Metanephros (tissue), 2 donors: ENCODE results near the gene MESP1. TPM values are rescaled to one million over a fixed set of nuclear protein-coding genes. Genes with fewer than 3 reads are reported as not detected.

Experiments
- small RNA-seq: library from RNA; depleted of rRNA; stranded (forward); fragments of <200 nt; gene quantifications from one replicate; pipeline ENCODE3, GENCODE V24; 2014; ENCODE audit warnings: low replicate concordance
- total RNA-seq: library from RNA; depleted of rRNA; stranded (reverse); fragments of >200 nt; gene quantifications from one replicate; pipeline ENCODE4 v1.2.3, GENCODE V29; 2014

Gene MESP1
- 1.3 TPM for total RNA-seq

DNA sequence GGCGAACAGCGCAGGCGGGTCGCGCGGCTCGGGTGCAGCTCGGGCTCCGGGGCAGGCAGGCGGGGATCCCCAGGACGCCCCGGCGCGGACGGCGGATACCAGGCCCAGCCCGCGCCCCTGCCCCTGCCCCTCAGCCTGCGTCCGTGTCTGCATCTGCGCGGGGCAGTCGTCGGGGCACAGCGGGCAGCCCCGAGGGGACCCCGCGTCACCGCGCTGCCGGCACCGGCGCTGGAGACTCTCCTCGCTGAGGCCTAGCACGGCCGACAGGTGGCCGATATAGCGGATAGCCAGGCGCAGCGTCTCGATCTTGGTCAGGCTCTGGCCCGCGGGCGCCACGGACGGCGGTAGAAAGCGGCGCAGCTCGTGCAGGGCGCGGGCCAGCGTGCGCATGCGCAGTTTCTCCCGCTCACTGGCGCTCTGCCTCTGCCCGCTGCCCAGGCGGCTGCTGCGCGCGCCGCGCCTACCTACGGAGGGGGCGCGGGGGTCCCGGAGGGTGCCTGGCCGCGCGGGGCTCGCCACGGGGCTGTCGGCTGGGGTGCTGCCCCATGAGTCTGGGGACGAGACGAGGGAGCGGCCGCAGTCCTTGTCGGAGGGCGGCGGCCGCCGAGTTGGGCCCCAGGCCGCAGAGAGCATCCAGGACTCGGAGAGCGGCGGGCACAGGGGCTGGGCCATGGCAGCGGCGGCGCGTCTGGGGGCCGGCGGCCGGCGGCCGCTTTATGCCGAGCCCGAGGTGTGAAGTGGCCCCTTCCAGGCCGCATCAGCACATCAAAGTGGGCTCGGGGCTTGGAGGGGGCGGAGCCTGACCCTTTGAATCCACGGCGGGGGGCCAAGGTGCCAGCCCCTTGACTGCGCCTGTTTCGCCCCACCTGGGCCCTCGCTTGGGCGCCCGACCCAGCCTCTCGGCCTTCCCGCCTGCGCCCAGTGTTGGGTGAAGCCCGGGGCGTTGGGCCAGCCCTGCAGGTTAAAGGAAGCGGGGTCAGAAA is at the start of gene MESP1:
Gene MESP1 (minus strand): TSS at position 690 of the 983 bp plus-strand sequence. CDS start 18 bp downstream, at position 672.

DNA sequence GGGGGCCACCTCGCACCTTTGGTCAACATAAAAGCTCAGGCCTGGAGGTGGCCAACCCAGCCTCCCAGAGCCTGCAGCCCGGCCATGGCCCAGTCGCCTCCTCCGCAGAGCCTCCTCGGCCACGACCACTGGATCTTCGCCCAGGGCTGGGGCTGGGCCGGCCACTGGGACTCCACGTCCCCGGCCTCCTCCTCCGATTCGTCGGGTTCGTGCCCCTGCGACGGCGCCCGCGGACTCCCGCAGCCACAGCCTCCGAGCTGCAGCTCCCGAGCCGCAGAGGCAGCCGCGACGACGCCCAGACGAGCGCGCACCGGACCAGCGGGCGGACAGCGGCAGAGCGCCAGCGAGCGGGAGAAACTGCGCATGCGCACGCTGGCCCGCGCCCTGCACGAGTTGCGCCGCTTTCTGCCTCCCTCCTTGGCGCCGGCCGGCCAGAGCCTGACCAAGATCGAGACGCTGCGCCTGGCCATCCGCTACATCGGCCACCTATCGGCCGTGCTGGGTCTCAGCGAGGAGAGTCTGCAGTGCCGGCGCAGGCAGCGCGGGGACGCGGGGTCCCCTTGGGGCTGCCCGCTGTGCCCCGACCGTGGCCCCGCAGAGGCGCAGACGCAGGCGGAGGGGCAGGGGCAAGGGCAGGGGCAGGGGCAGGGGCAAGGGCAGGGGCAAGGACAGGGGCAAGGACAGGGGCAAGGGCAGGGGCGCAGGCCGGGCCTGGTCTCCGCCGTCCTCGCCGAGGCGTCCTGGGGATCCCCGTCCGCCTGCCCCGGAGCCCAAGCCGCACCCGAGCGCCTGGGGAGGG is 25.4 kb upstream of the MESP1 start, which contains the start of gene MESP2:
Gene MESP2 (plus strand): TSS at position 59 of the 799 bp plus-strand sequence. CDS start 26 bp downstream, at position 85.

Small RNA genes lying within 50 kb of the gene (small RNA-seq; reads per million reads assigned to genes)
- not detected for gene RNU6-132P

Other genes with a start within 250 kb of the MESP1 start
- 4.3 TPM for gene TICRR, start 175.8 kb downstream of the MESP1 start, total RNA-seq
- gene KIF7, start 95.8 kb downstream of the MESP1 start, total RNA-seq: 16.9 TPM
- gene PLIN1, start 71.9 kb downstream of the MESP1 start, total RNA-seq: 11.3 TPM
- gene PEX11A, start 60.5 kb downstream of the MESP1 start, total RNA-seq: 11.7 TPM
- gene WDR93, start 60.4 kb downstream of the MESP1 start, total RNA-seq: 1.6 TPM
- 0.41 TPM for gene MESP2, start 25.1 kb upstream of the MESP1 start, total RNA-seq
- gene ANPEP, start 63.6 kb upstream of the MESP1 start, total RNA-seq: 64.5 TPM
- 30.5 TPM for gene AP3S2, start 142.7 kb upstream of the MESP1 start, total RNA-seq
- gene ARPIN, start 161.7 kb upstream of the MESP1 start, total RNA-seq: 21.7 TPM